Cerebellar cortex (tissue), 1 donor: ENCODE results near the gene KLK11.
"Not testable (repeated sequence)": the region's sequence is repeated elsewhere in the genome, so short reads cannot be mapped to it uniquely, and the experiment has no call there.

Source experiments
- DNase-seq: peaks from one replicate; pipeline ENCODE4 v3.0.0-alpha.2; 2015; ENCODE audit warnings: low spot score

Gene KLK11

GRCh38 chr19:51003316-51003715, 23.1 kb downstream of the KLK11 start:
- DNase-seq: no peak

- no peak for DNase-seq
Observed at GRCh38 chr19:51002542-51003311, 23.7 kb downstream of the KLK11 start.

GRCh38 chr19:51002089-51002532, 24.3 kb downstream of the KLK11 start:
- DNase-seq: no peak

- no peak for DNase-seq
Observed at GRCh38 chr19:51001515-51001914, 24.9 kb downstream of the KLK11 start, which contains the start of gene KLK8. Gene KLK8, minus strand, starts transcription at chr19:51001604. Its CDS starts 437 bp downstream, at chr19:51001167.

GRCh38 chr19:51000981-51001380, 25.4 kb downstream of the KLK11 start:
- DNase-seq: no peak

GRCh38 chr19:51000426-51000825, 26.0 kb downstream of the KLK11 start:
- no peak for DNase-seq

GRCh38 chr19:50998686-50999085, 27.7 kb downstream of the KLK11 start:
- no peak for DNase-seq

GRCh38 chr19:50998061-50998460, 28.4 kb downstream of the KLK11 start:
- no peak for DNase-seq

GRCh38 chr19:50994129-50994528, 32.3 kb downstream of the KLK11 start:
- no peak for DNase-seq

GRCh38 chr19:50992666-50993035, 33.8 kb downstream of the KLK11 start:
- no peak for DNase-seq

GRCh38 chr19:50984416-50984815, 42.0 kb downstream of the KLK11 start:
- not testable (repeated sequence) for DNase-seq

- no peak for DNase-seq
Observed at GRCh38 chr19:50983625-50984292, 42.7 kb downstream of the KLK11 start, which contains the start of gene KLK7. Gene KLK7, minus strand, starts transcription at chr19:50983917. Its CDS starts 1,518 bp downstream, at chr19:50982399.

GRCh38 chr19:50982186-50982585, 44.2 kb downstream of the KLK11 start:
- no peak for DNase-seq

GRCh38 chr19:50981587-50982146, 44.7 kb downstream of the KLK11 start:
- DNase-seq: no peak

GRCh38 chr19:50980208-50980607, 46.2 kb downstream of the KLK11 start:
- no peak for DNase-seq

- DNase-seq: no peak
Observed at GRCh38 chr19:50979758-50980157, 46.7 kb downstream of the KLK11 start.

GRCh38 chr19:50978772-50979390, 47.5 kb downstream of the KLK11 start:
- DNase-seq: no peak

GRCh38 chr19:50977626-50978025, 48.8 kb downstream of the KLK11 start:
- DNase-seq: no peak

GRCh38 chr19:50975766-50976165, 50.6 kb downstream of the KLK11 start:
- no peak for DNase-seq

GRCh38 chr19:50974702-50975556, 51.5 kb downstream of the KLK11 start:
- DNase-seq: no peak

GRCh38 chr19:50972795-50973376, 53.5 kb downstream of the KLK11 start:
- no peak for DNase-seq
